ENCODE data around the gene BTBD2. TPM values are rescaled to one million over a fixed set of nuclear protein-coding genes. Genes with fewer than 3 reads are reported as not detected.

BTBD2 gene
- total RNA-seq, 1 donor from 2014 or later = 65.9 TPM

- Mint-ChIP-seq H3K4me3 (ENCODE audit: unreplicated experiment) (no peak overlapping the region), H3K9me3 (ENCODE audit: low read depth) (no peaks in the 10 kb centered on the region), H3K4me1 (ENCODE audit: low read depth) (peaks cover 4% of the 10 kb centered on the region), H3K27ac (ENCODE audit: unreplicated experiment) (no peak overlapping the region), H3K27me3 (ENCODE audit: low read depth) (no peaks in the 10 kb centered on the region), H3K36me3 (ENCODE audit: low read depth) (peaks cover 2% of the 10 kb centered on the region)
- no peak for DNase-seq (ENCODE audit: low spot score)
- TF ChIP-seq CTCF (IDR thresholded peaks at IDR 0.05) = no peak
These were observed 52.8 kb downstream of the BTBD2 start for GRCh38 chr19:1962674-1963073.

DNA sequence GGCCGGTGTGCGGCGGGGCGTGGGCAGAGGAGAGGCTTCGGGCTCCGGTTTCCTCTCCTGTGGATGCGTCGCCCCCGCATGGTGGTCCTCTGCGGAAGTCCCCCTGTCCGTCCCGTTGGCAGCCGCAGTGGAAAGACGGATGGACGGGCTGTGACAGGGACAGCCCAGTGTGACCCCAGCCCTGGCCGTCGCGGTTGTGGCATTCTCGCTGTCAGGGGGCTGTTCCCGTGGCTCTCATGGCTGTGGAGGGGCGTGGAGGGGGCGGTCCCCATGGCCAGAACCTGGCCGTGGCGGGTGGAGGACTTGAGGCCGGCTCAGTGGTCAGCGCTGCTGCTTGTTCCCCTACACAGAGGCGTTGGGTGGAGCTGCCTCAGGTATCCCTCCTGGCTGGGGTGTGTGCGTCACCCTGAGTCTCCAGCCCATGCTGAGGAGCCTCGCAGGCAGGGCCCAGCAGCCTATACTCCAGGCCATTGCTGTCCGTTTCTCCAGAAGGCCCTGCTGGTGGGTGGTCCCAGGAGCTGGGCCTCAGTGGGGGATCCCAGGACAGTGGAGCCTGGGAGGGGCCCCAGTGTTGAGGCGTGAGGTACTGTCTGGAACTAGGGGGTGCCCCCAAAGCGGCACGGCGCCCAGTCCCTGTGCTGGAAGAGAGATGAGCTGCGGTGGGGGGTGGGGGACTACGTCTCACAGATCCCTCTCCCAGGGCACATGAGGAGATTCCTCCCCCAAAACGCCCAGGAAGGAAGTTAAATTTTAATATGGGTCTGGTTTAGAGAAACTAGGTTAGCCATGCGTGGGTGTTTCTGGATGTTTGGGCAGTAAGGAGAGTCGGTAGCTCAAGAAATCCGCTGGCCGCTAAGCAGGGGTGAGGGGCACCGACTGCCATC is 54.3 kb downstream of the BTBD2 start:
- TF ChIP-seq CTCF (IDR thresholded peaks at IDR 0.05) = no peak
- H3K36me3 Mint-ChIP-seq (ENCODE audit: low read depth) = peaks cover 2% of the 10 kb centered on the region
- peaks cover 4% of the 10 kb centered on the region for H3K4me1 Mint-ChIP-seq (ENCODE audit: low read depth)
- no peak for DNase-seq (ENCODE audit: low spot score)
- no peak overlapping the region for H3K4me3 Mint-ChIP-seq (ENCODE audit: unreplicated experiment)
- no peaks in the 10 kb centered on the region for H3K27me3 Mint-ChIP-seq (ENCODE audit: low read depth)
- no peak overlapping the region for H3K27ac Mint-ChIP-seq (ENCODE audit: unreplicated experiment)
- H3K9me3 Mint-ChIP-seq (ENCODE audit: low read depth) = no peaks in the 10 kb centered on the region

DNA sequence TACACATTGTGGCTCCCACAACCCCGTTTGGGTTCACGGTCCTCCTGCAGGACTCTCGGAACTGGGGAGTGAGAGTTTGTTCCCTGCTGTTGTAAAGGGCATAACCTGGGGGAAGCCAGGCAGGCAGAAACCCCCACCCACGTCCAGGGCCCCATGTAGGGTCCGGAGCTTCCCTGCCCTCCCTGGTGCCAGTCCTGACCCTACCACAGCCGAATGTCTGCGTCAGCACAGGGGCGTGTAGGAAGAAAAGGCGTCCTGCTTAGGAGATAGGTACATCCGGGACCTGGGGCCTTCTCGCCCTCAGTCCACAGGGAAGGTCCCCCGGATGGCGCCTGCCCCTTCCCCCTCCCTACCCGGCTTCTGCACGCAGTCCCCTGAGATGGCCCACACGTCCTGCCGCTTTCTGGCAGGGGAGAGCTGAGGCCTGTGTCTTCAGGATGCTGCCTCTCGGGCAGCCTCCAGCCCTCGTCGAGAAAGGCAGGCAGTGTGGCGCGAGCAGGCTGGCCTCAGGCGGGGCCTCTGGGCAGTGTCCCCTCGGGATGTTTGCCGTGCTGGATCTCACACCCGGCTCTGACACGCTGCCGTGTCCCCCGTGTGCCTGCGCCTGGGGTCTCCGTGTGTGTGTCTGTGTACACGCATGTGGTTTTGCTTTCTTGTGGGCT is 55.5 kb downstream of the BTBD2 start:
- H3K36me3 Mint-ChIP-seq (ENCODE audit: low read depth) = no peaks in the 10 kb centered on the region
- no peak overlapping the region for H3K27ac Mint-ChIP-seq (ENCODE audit: unreplicated experiment)
- no peak for TF ChIP-seq CTCF (IDR thresholded peaks at IDR 0.05)
- no peaks in the 10 kb centered on the region for H3K27me3 Mint-ChIP-seq (ENCODE audit: low read depth)
- H3K4me1 Mint-ChIP-seq (ENCODE audit: low read depth) = peaks cover 4% of the 10 kb centered on the region
- H3K9me3 Mint-ChIP-seq (ENCODE audit: low read depth) = no peaks in the 10 kb centered on the region
- no peak overlapping the region for H3K4me3 Mint-ChIP-seq (ENCODE audit: unreplicated experiment)
- DNase-seq (ENCODE audit: low spot score) = no peak

GRCh38 chr19:1957562-1958248 is 57.8 kb downstream of the BTBD2 start:
- no peak for DNase-seq (ENCODE audit: low spot score)
- Mint-ChIP-seq H3K36me3 (ENCODE audit: low read depth) (no peaks in the 10 kb centered on the region), H3K27ac (ENCODE audit: unreplicated experiment) (no peak overlapping the region), H3K27me3 (ENCODE audit: low read depth) (no peaks in the 10 kb centered on the region), H3K4me3 (ENCODE audit: unreplicated experiment) (no peak overlapping the region), H3K9me3 (ENCODE audit: low read depth) (no peaks in the 10 kb centered on the region), H3K4me1 (ENCODE audit: low read depth) (peaks cover 4% of the 10 kb centered on the region)
- no peak for TF ChIP-seq CTCF (IDR thresholded peaks at IDR 0.05)

DNA sequence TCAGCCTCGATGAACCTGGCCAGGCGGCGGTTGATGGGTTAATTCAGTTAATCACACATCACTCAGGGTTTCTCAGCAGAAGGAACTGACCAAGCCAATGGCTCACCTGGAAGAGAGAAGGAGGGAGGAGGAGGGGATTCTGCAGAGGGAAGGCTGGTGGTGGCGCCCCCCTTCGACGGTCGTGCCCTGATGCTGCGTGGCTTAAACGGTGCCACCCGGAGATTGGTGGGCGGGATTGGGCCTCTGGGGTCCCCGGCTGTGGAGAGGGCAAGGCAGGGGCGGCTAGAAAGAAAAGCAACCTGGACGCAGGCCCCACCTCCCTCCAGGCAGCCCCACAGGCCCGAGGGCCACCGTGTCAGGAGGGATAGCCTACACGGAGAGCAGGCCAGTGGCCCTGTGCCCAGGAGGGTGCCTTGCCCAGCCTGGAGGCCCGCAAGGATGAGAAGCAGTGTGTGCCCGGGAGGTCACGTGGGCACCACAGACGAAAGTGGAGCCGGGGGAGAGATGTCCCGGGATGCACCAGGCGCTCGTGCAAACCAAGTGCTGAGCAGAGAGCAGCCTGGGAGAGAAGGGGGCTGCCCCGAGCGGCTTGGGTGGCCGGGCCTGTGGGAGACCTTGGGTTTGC is 58.5 kb downstream of the BTBD2 start:
- Mint-ChIP-seq H3K27ac (ENCODE audit: unreplicated experiment) (no peak overlapping the region), H3K36me3 (ENCODE audit: low read depth) (peaks cover 2% of the 10 kb centered on the region), H3K4me1 (ENCODE audit: low read depth) (peaks cover 4% of the 10 kb centered on the region), H3K9me3 (ENCODE audit: low read depth) (no peaks in the 10 kb centered on the region), H3K4me3 (ENCODE audit: unreplicated experiment) (no peak overlapping the region), H3K27me3 (ENCODE audit: low read depth) (no peaks in the 10 kb centered on the region)
- no peak for DNase-seq (ENCODE audit: low spot score)
- TF ChIP-seq CTCF (IDR thresholded peaks at IDR 0.05) = no peak
